Hippocampal formation (tissue), 2 donors: ENCODE results near the gene FEN1.

Source experiments
- DNase-seq, 2 donors: peaks; one replicate each; lab custom pipeline; 2025; lab: John Stamatoyannopoulos, UW

FEN1 gene

GRCh38 chr11:61757213-61757862 lies 35.4 kb upstream of the FEN1 start:
- DNase-seq: peak in 1 of 2 donors; percentile 46

GRCh38 chr11:61760946-61761345 lies 31.8 kb upstream of the FEN1 start:
- DNase-seq: peak; percentile 80 to 86

- DNase-seq: no peak
Observed at GRCh38 chr11:61761440-61762222, 31.1 kb upstream of the FEN1 start.

GRCh38 chr11:61762223-61762615 lies 30.5 kb upstream of the FEN1 start:
- DNase-seq: no peak

GRCh38 chr11:61762798-61763197 lies 29.9 kb upstream of the FEN1 start:
- DNase-seq: no peak

GRCh38 chr11:61763930-61764605 lies 28.6 kb upstream of the FEN1 start:
- DNase-seq: no peak

GRCh38 chr11:61764606-61765260 lies 28.0 kb upstream of the FEN1 start:
- no peak for DNase-seq

- no peak for DNase-seq
Observed at GRCh38 chr11:61765550-61766253, 27.0 kb upstream of the FEN1 start.

- no peak for DNase-seq
Observed at GRCh38 chr11:61766353-61766841, 26.3 kb upstream of the FEN1 start.

- no peak for DNase-seq
Observed at GRCh38 chr11:61768376-61769076, 24.2 kb upstream of the FEN1 start.

- no peak for DNase-seq
Observed at GRCh38 chr11:61769169-61769920, 23.4 kb upstream of the FEN1 start.

GRCh38 chr11:61769946-61770683 lies 22.6 kb upstream of the FEN1 start:
- DNase-seq: no peak

GRCh38 chr11:61771195-61771894 lies 21.4 kb upstream of the FEN1 start:
- DNase-seq: no peak

GRCh38 chr11:61771985-61772455 lies 20.7 kb upstream of the FEN1 start:
- no peak for DNase-seq

- DNase-seq: no peak
Observed at GRCh38 chr11:61773356-61773755, 19.4 kb upstream of the FEN1 start.

- no peak for DNase-seq
Observed at GRCh38 chr11:61773809-61774208, 18.9 kb upstream of the FEN1 start.

- peak in 1 of 2 donors; percentile 24 for DNase-seq
Observed at GRCh38 chr11:61774411-61774810, 18.3 kb upstream of the FEN1 start.

GRCh38 chr11:61775106-61775505 lies 17.6 kb upstream of the FEN1 start:
- DNase-seq: no peak
